Neuron (in vitro differentiated cells): ENCODE measurements around the gene ERVH48-1.
"Not testable (repeated sequence)": the region's sequence is repeated elsewhere in the genome, so short reads cannot be mapped to it uniquely, and the experiment has no call there.

ENCODE experiments used
- H2AFZ ChIP-seq: one replicate; pipeline ENCODE4 v1.6.1; 2013; ENCODE audit warnings: low read depth, mild to moderate bottlenecking, inconsistent platforms, low read length, moderate library complexity
- H3K27me3 ChIP-seq: one replicate; pipeline ENCODE4 v1.6.1; 2013; ENCODE audit warnings: low read length; ENCODE audit not compliant: insufficient read depth
- H3K36me3 ChIP-seq: one replicate; pipeline ENCODE4 v1.6.1; 2013; ENCODE audit warnings: low read length; ENCODE audit not compliant: insufficient read depth
- H3K4me1 ChIP-seq: one replicate; pipeline ENCODE4 v1.6.1; 2013; ENCODE audit warnings: low read length; ENCODE audit not compliant: insufficient read depth
- H3K4me3 ChIP-seq: 2 replicates; pipeline ENCODE4 v1.5.1; 2013; ENCODE audit warnings: mild to moderate bottlenecking, low read length, moderate library complexity
- H3K9me3 ChIP-seq: one replicate; pipeline ENCODE4 v1.6.1; 2013; ENCODE audit warnings: low read length

Gene ERVH48-1

DNA sequence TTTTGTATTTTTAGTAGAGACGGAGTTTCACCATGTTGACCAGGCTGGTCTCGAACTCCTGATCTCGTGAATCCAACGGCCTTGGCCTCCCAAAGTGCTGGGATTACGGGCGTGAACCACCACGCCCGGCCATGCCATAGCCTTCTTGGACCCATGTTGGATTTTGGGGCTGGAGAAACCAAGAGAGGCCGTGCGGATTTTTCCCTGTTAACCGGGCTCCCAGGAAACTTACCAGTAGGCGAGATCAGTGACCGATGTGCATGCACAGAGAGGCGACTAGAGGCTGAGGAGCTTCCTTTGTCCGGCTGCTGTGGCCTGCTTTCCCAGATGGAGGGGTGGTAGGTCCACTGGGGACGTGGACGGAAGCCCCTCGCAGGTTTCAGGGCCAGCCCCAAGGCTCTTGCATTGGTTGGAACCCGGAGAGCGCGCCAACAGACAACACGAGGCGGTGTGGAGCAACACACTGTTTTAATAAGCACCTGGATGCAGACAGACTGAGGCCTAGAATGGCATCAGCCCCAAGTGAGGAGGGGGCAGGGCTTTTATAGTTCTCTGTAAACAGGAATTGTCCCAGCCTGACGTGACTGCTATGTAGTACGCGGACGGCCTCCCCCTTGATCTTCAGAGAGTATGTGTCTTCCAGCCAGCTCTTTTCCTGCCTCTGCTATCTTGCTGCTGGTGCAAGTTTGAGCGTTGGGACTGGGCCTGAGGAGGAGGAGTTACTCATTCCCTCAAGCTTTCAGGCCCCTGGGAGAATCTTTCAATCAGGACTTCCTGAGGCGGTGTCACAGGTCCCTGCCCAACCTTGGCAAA is at the start of gene ERVH48-1:
Gene ERVH48-1 (minus strand): TSS at position 517 of the 813 bp plus-strand sequence. CDS start 6,624 bp downstream, outside the sequence.
- Histone ChIP-seq H2AFZ (no peak within 1 kb of the TSS), H3K27me3 (no peaks in the 10 kb centered on the region), H3K36me3 (no peaks in the 10 kb centered on the region), H3K4me1 (peaks cover 6% of the 10 kb centered on the region), H3K4me3 (no peak within 1 kb of the TSS), H3K9me3 (peaks cover 5% of the 10 kb centered on the region)

GRCh38 chr21:42973991-42974831 is 48.8 kb upstream of the ERVH48-1 start, which contains the start of gene PKNOX1:
TSS of gene PKNOX1 (plus strand) at chr21:42974562. CDS start at chr21:43004382, 29,820 bp downstream.
- Histone ChIP-seq H3K4me1 (peaks cover 16% of the 10 kb centered on the region), H3K27me3 (no peaks in the 10 kb centered on the region), H3K9me3 (peaks cover 5% of the 10 kb centered on the region), H3K4me3 (peak within 1 kb of the TSS; percentile 96), H2AFZ (peak within 1 kb of the TSS; percentile 77), H3K36me3 (peaks cover 7% of the 10 kb centered on the region)

- Histone ChIP-seq H3K9me3 (peaks cover 5% of the 10 kb centered on the region), H3K4me3 (peak overlapping the region; percentile 49), H2AFZ (peak overlapping the region; percentile 77), H3K27me3 (no peaks in the 10 kb centered on the region), H3K4me1 (peaks cover 16% of the 10 kb centered on the region), H3K36me3 (peaks cover 5% of the 10 kb centered on the region)
Observed at GRCh38 chr21:42973309-42973990, 48.0 kb upstream of the ERVH48-1 start.

- Histone ChIP-seq H3K27me3 (no peaks in the 10 kb centered on the region), H2AFZ (peak overlapping the region; percentile 33), H3K4me1 (peaks cover 16% of the 10 kb centered on the region), H3K36me3 (peaks cover 4% of the 10 kb centered on the region), H3K4me3 (no peak overlapping the region), H3K9me3 (peaks cover 2% of the 10 kb centered on the region)
Observed at GRCh38 chr21:42971897-42972275, 46.5 kb upstream of the ERVH48-1 start.

- Histone ChIP-seq H2AFZ (peak overlapping the region; percentile 33), H3K9me3 (no peaks in the 10 kb centered on the region), H3K4me1 (peaks cover 13% of the 10 kb centered on the region), H3K4me3 (no peak overlapping the region), H3K36me3 (no peaks in the 10 kb centered on the region), H3K27me3 (no peaks in the 10 kb centered on the region)
Observed at GRCh38 chr21:42970946-42971653, 45.7 kb upstream of the ERVH48-1 start.

DNA sequence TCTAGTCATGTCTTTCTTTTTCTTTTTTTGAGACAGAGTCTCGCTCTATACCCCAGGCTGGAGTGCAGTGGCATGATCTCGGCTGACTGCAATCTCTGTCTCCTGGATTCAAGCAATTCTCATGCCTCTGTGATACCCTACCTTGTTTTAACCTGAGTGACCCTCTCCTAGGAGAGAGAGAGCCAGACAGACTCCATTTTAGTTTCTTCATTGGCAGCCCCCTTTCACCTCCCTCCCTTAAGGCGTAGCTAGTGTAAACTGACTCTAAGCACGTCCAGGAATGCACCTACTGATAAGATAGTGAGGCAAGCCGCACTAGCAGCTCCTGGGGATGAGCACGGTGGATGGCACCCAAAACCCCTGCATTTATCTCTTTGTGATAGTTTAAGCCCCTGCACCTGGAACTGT is 43.8 kb upstream of the ERVH48-1 start:
- no peaks in the 10 kb centered on the region for H3K9me3 ChIP-seq
- no peaks in the 10 kb centered on the region for H3K27me3 ChIP-seq
- no peaks in the 10 kb centered on the region for H3K36me3 ChIP-seq
- no peak overlapping the region for H2AFZ ChIP-seq
- peaks cover 10% of the 10 kb centered on the region for H3K4me1 ChIP-seq
- H3K4me3 ChIP-seq = no peak overlapping the region

GRCh38 chr21:42967616-42968015 is 42.2 kb upstream of the ERVH48-1 start:
- H3K4me1 ChIP-seq, H2AFZ ChIP-seq, H3K4me3 ChIP-seq, H3K9me3 ChIP-seq, H3K36me3 ChIP-seq, H3K27me3 ChIP-seq: not testable (repeated sequence)

- Histone ChIP-seq H3K9me3 (no peaks in the 10 kb centered on the region), H2AFZ (no peak overlapping the region), H3K27me3 (no peaks in the 10 kb centered on the region), H3K4me1 (no peaks in the 10 kb centered on the region), H3K4me3 (no peak overlapping the region), H3K36me3 (no peaks in the 10 kb centered on the region)
Observed at GRCh38 chr21:42965211-42965560, 39.8 kb upstream of the ERVH48-1 start.

DNA sequence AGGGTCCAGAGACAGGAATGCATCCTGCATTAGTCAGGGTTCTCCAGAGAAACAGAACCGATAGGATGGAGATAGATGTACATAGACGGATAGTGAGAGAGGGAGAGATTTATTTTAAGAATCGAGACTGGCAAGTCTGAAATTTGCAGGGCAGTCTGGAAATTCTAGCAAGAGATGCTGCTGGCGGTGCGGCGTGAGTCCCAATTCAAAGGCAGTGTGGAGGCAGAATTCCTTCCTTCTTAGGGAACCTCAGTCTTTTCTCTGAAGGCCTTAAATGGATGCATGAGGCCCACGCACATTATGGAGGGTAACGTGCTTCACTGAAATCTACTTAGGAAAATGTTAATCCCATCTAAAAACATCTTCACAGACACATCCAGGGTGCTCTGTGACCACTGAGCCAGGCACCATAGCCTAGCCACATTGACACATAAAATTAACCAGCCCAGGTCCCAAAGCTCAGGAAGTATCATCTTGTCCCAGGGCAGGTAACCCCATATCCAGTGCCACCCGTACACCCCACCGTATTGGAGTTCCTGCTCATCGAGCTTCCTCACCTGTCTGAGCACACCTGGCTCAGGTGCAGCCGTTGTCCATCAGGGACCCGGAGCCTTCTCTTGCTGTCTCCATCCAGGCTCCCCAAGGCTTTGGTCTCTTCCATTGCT is 39.2 kb upstream of the ERVH48-1 start:
- no peaks in the 10 kb centered on the region for H3K27me3 ChIP-seq
- no peaks in the 10 kb centered on the region for H3K4me1 ChIP-seq
- no peaks in the 10 kb centered on the region for H3K9me3 ChIP-seq
- no peak overlapping the region for H2AFZ ChIP-seq
- no peaks in the 10 kb centered on the region for H3K36me3 ChIP-seq
- no peak overlapping the region for H3K4me3 ChIP-seq

GRCh38 chr21:42964086-42964485 is 38.7 kb upstream of the ERVH48-1 start:
- H3K4me1 ChIP-seq = no peaks in the 10 kb centered on the region
- no peaks in the 10 kb centered on the region for H3K27me3 ChIP-seq
- no peaks in the 10 kb centered on the region for H3K9me3 ChIP-seq
- H3K36me3 ChIP-seq = no peaks in the 10 kb centered on the region
- H3K4me3 ChIP-seq = no peak overlapping the region
- no peak overlapping the region for H2AFZ ChIP-seq

DNA sequence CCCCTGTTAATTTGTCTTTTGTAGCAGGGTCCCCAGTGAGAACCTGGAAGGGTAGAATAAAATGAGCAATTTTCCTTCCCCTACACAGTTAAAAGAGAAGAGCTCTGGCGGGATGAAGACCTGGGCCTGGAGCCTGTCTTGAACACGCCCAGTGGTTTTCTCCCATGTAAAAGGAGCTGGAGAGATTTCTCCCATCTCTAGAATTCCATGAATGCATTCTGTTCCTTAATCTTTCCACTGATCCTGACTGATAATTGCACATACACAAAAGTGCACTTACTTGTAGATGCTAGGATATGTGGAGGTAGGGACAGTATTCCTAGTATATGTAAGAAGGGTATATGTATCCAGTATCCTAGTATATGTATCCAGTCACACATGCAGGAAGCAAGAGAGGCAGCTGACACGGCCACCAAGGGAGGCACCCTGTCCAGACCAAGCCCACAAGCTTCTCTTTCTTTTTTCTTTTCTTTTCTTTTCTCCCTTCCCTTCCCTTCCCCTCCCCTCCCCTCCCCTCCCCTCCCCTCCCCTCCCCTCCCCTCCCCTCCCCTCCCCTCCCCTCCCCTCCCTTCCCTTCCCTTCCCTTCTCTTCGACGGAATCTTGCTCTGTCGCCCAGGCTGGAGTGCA is 37.1 kb upstream of the ERVH48-1 start:
- no peak overlapping the region for H3K4me3 ChIP-seq
- no peaks in the 10 kb centered on the region for H3K36me3 ChIP-seq
- no peak overlapping the region for H2AFZ ChIP-seq
- H3K9me3 ChIP-seq = no peaks in the 10 kb centered on the region
- no peaks in the 10 kb centered on the region for H3K4me1 ChIP-seq
- H3K27me3 ChIP-seq = no peaks in the 10 kb centered on the region

- no peaks in the 10 kb centered on the region for H3K27me3 ChIP-seq
- H3K9me3 ChIP-seq = peaks cover 2% of the 10 kb centered on the region
- H2AFZ ChIP-seq = no peak overlapping the region
- no peaks in the 10 kb centered on the region for H3K4me1 ChIP-seq
- no peak overlapping the region for H3K4me3 ChIP-seq
- H3K36me3 ChIP-seq = no peaks in the 10 kb centered on the region
Observed at GRCh38 chr21:42959728-42960127, 34.3 kb upstream of the ERVH48-1 start.
